ENCODE results near the gene DPAGT1.
"Not testable (repeated sequence)": the region's sequence is repeated elsewhere in the genome, so short reads cannot be mapped to it uniquely, and the experiment has no call there.

The DPAGT1 gene

GRCh38 chr11:119115484-119116234 lies 14.0 kb upstream of the DPAGT1 start:
- DNase-seq: no peak

- no peak for DNase-seq
Measured at GRCh38 chr11:119114351-119114750, 12.7 kb upstream of the DPAGT1 start.

- DNase-seq: no peak
Measured at GRCh38 chr11:119113716-119114115, 12.1 kb upstream of the DPAGT1 start.

GRCh38 chr11:119112314-119113020 lies 10.8 kb upstream of the DPAGT1 start:
- no peak for DNase-seq

- DNase-seq: no peak
Measured at GRCh38 chr11:119111361-119111925, 9.8 kb upstream of the DPAGT1 start.

GRCh38 chr11:119110439-119110838 lies 8.8 kb upstream of the DPAGT1 start:
- DNase-seq: no peak

- DNase-seq: no peak
Measured at GRCh38 chr11:119109843-119110242, 8.2 kb upstream of the DPAGT1 start.

- DNase-seq: no peak
Measured at GRCh38 chr11:119108857-119109221, 7.2 kb upstream of the DPAGT1 start.

- DNase-seq: no peak
Measured at GRCh38 chr11:119108146-119108856, 6.6 kb upstream of the DPAGT1 start.

GRCh38 chr11:119107538-119108145 lies 6.0 kb upstream of the DPAGT1 start:
- DNase-seq: no peak

- DNase-seq: peak; percentile 68 to 76
Measured at GRCh38 chr11:119106564-119107537, 5.2 kb upstream of the DPAGT1 start, which contains the start of gene C2CD2L. TSS of gene C2CD2L (plus strand) at chr11:119107344. CDS start at chr11:119107742, 398 bp downstream.

GRCh38 chr11:119103793-119104192 lies 2.1 kb upstream of the DPAGT1 start:
- DNase-seq: peak; percentile 65 to 75

GRCh38 chr11:119103161-119103664 lies 1.6 kb upstream of the DPAGT1 start:
- DNase-seq: not testable (repeated sequence)

- no peak for DNase-seq
Measured at GRCh38 chr11:119100994-119101758, 477 bp downstream of the DPAGT1 start.

GRCh38 chr11:119100246-119100970 lies 1.2 kb downstream of the DPAGT1 start:
- DNase-seq: peak in 1 of 2 experiments; percentile 35

- DNase-seq: no peak
Measured at GRCh38 chr11:119099711-119100110, 1.9 kb downstream of the DPAGT1 start.

GRCh38 chr11:119095066-119095880 lies 6.4 kb downstream of the DPAGT1 start:
- peak; percentile 98 to 99 for DNase-seq

- DNase-seq: peak; percentile 33 to 69
Measured at GRCh38 chr11:119094816-119095065, 6.9 kb downstream of the DPAGT1 start.

Data from NCI-H1930 (cell line).